K562 (cell line): ENCODE results near the gene CRELD2. TPM values are rescaled to one million over a fixed set of nuclear protein-coding genes. Genes with fewer than 3 reads are reported as not detected.

Source experiments
- ATAC-seq: fragments of 200-7000 bp; cut with Tn5 transposase; 3 replicates; pipeline ENCODE4 v1.9.1; 2020; ENCODE audit warnings: moderate library complexity
- BruUV-seq: library from RNA; stranded (reverse); fragments of 400-500 nt; replicated peaks from 2 replicates; lab custom pipeline; 2021; lab: Mats Ljungman, UMichigan
- CTCF ChIA-PET: fragments of 300-600 bp; formaldehyde crosslinking; extraction: SDS; loops from one replicate; lab custom pipeline; 2021; ENCODE audit warnings: low intra/inter-chr PET ratio; lab: Yijun Ruan, JAX
- POLR2A ChIA-PET: fragments of 300-600, 350-650 bp; sonication (Branson Sonifier 250); formaldehyde crosslinking; extraction: SDS; loops from one replicate; lab custom pipeline; 2021; ENCODE audit warnings: antibody characterized with exemption, inconsistent platforms; lab: Yijun Ruan, JAX
- DNase-seq, 4 experiments: peaks; one replicate each; pipeline versions ENCODE4 v3.0.0 to v3.0.0-alpha.2; 2011 to 2018; ENCODE audit warnings: low spot score in 3 of 4, mixed read lengths in 3 of 4; ENCODE audit errors: extremely low read depth in 1 of 4
- FAIRE-seq: peaks from 2 replicates; lab custom pipeline; 2011; peaks lifted over from hg19 to GRCh38; lab: Jason Lieb, UNC
- H2AFZ ChIP-seq: 2 replicates; pipeline ENCODE4 v1.6.0; 2011; ENCODE audit warnings: low read depth, low read length, control low read depth, inconsistent platforms
- H3K27ac ChIP-seq: fragments of 200-600 bp; 3 replicates; pipeline ENCODE4 v1.8.0; 2011; ENCODE audit warnings: low read depth, mild to moderate bottlenecking, control low read depth, inconsistent platforms, low read length, moderate library complexity, mixed read lengths; ENCODE audit errors: extremely low read depth
- H3K27me3 ChIP-seq, 2 experiments: fragments of 300-600 bp in 1 of 2; 2 replicates in 1 of 2; 3 replicates in 1 of 2; pipeline versions ENCODE4 v1.6.0 to v1.8.0; 2011; ENCODE audit warnings: inconsistent platforms in 2 of 2, low read length in 2 of 2, mild to moderate bottlenecking in 1 of 2, mixed read lengths in 1 of 2, moderate library complexity in 1 of 2; ENCODE audit not compliant: control insufficient read depth in 2 of 2, insufficient read depth in 2 of 2
- H3K36me3 ChIP-seq: fragments of 300-600 bp; 3 replicates; pipeline ENCODE4 v1.8.0; 2011; ENCODE audit warnings: mild to moderate bottlenecking, low read length, inconsistent platforms; ENCODE audit not compliant: control insufficient read depth, insufficient read depth
- H3K4me1 ChIP-seq, 2 experiments: fragments of 200-600 bp in 1 of 2; replicated peaks in 1 of 2; 2 replicates in 1 of 2; 3 replicates in 1 of 2; pipeline versions ENCODE4 v1.5.1 to v1.8.0; 2011; ENCODE audit warnings: inconsistent platforms in 2 of 2, low read length in 2 of 2, mild to moderate bottlenecking in 1 of 2, mixed read lengths in 1 of 2, moderate library complexity in 1 of 2; ENCODE audit not compliant: control insufficient read depth in 2 of 2, insufficient read depth in 2 of 2
- H3K4me2 ChIP-seq: 2 replicates; pipeline ENCODE4 v1.6.1; 2011; ENCODE audit warnings: low read length, control low read depth, inconsistent platforms, mixed read lengths; ENCODE audit not compliant: insufficient read depth
- H3K4me3 ChIP-seq: fragments of 200-600 bp; sonication (generic), shearing (Covaris generic); 2 replicates; pipeline ENCODE4 v1.5.1; 2016; ENCODE audit warnings: control low read depth, inconsistent platforms
- H3K79me2 ChIP-seq: fragments of 200-600 bp; 3 replicates; pipeline ENCODE4 v1.8.0; 2011; ENCODE audit warnings: low read length, inconsistent platforms; ENCODE audit not compliant: control insufficient read depth, insufficient read depth
- H3K9ac ChIP-seq, 2 experiments: 2 replicates each; pipeline versions ENCODE4 v1.6.0 to v1.6.1; 2011; ENCODE audit warnings: low read depth in 2 of 2, low read length in 2 of 2, control low read depth in 1 of 2, inconsistent platforms in 1 of 2, mild to moderate bottlenecking in 1 of 2, mixed read lengths in 1 of 2; ENCODE audit not compliant: insufficient read depth in 1 of 2
- H3K9me1 ChIP-seq: one replicate; pipeline ENCODE4 v1.6.0; 2011; ENCODE audit warnings: inconsistent platforms, mild to moderate bottlenecking, low read length, moderate library complexity; ENCODE audit not compliant: control insufficient read depth, insufficient read depth
- H3K9me3 ChIP-seq: replicated peaks from 2 replicates; pipeline ENCODE4 v1.5.1; 2011; ENCODE audit warnings: low read depth, low read length, inconsistent platforms; ENCODE audit not compliant: control insufficient read depth, insufficient read depth
- H4K20me1 ChIP-seq: replicated peaks from 2 replicates; pipeline ENCODE4 v1.6.1; 2011; ENCODE audit warnings: low read length, inconsistent platforms, mixed read lengths; ENCODE audit not compliant: control insufficient read depth, insufficient read depth
- ARID3A ChIP-seq: IDR thresholded peaks from 2 replicates; pipeline ENCODE4 v1.6.1; 2012; ENCODE audit warnings: low read depth, low read length, improper control_type of control experiment, borderline replicate concordance
- ATF6 ChIP-seq: sonication (generic); formaldehyde crosslinking; IDR thresholded peaks from 2 replicates; pipeline ENCODE4 v1.4.0; 2020; ENCODE audit warnings: mild to moderate bottlenecking, missing genetic modification reagents
- MEF2D ChIP-seq: conservative IDR thresholded peaks from 2 replicates; pipeline ENCODE4 v1.6.1; 2016; ENCODE audit warnings: low read depth, missing genetic modification characterization, missing compliant biosample characterization
- SPI1 ChIP-seq: IDR thresholded peaks from 2 replicates; pipeline ENCODE4 v1.6.1; 2011; ENCODE audit warnings: low read depth, low read length, control low read depth, borderline replicate concordance
- STAT5A ChIP-seq: IDR thresholded peaks from 2 replicates; pipeline ENCODE4 v1.6.1; 2012; ENCODE audit warnings: low read length, inconsistent platforms, borderline replicate concordance
- ZFP91 ChIP-seq: sonication (generic); formaldehyde crosslinking; IDR thresholded peaks from 2 replicates; pipeline ENCODE4 v1.8.0; 2022; ENCODE audit warnings: mild to moderate bottlenecking, missing genetic modification reagents
- ZNF277 ChIP-seq: fragments of 250-450 bp; sonication (Bioruptor Pico); IDR thresholded peaks from 2 replicates; pipeline ENCODE4 v1.8.0; 2022; ENCODE audit warnings: inconsistent platforms, mild to moderate bottlenecking, moderate library complexity, borderline replicate concordance
- ZNF507 ChIP-seq: conservative IDR thresholded peaks from 2 replicates; pipeline ENCODE4 v1.6.1; 2017; ENCODE audit warnings: missing genetic modification characterization, missing compliant biosample characterization
- ZSCAN29 ChIP-seq: fragments of 450-650 bp; IDR thresholded peaks from 2 replicates; pipeline ENCODE4 v1.6.1; 2017
- WGBS: fragments of 100-300 bp; shearing (Covaris generic); methylation state at CpG from one replicate; pipeline ENCODE4 v1.1.6; 2016; ENCODE audit warnings: low coverage, mixed read lengths; ENCODE audit not compliant: insufficient coverage; ENCODE audit errors: missing lambda C conversion rate; 5-methylcytosine and 5-hydroxymethylcytosine counted together
- in situ Hi-C: fragments of 300-500 bp; cut with MboI; formaldehyde crosslinking; loops from 4 replicates; pipeline ENCODE4 v1.15.0; 2018; ENCODE audit warnings: inconsistent platforms, mixed read lengths
- intact Hi-C: fragments of 100-400 bp; cut with micrococcal nuclease; formaldehyde crosslinking; loops from 2 replicates; pipeline ENCODE4 v1.14.2; 2022
- polyA plus RNA-seq, 8 experiments: library from polyadenylated mRNA; depleted of rRNA in 4 of 8; stranded (reverse) in 5 of 8; unstranded in 3 of 8; fragments of >200 nt; fragmentation: Nextera tagmentation in 2 of 8; fragmentation: Illumina TruSeq in 1 of 8; extraction: Ambion mirVana in 2 of 8; extraction: Trizol in 1 of 8; gene quantifications; 2 replicates each; pipeline versions ENCODE4 v1.2.1 to v1.2.3, GENCODE V29; 2011 to 2014; ENCODE audit warnings: inconsistent platforms in 1 of 8, missing spikeins in 1 of 8
- total RNA-seq, 7 experiments: library from RNA; depleted of rRNA in 6 of 7; stranded (reverse); fragments of >200 nt in 6 of 7; fragmentation: Illumina TruSeq in 2 of 7; extraction: Trizol in 2 of 7; gene quantifications; 2 replicates each; pipeline versions ENCODE4 v1.2.1 to v1.2.3, GENCODE V29; 2011 to 2021; ENCODE audit warnings: low replicate concordance in 1 of 7

Gene CRELD2
- total and polyA plus RNA-seq, 9 of the 15 experiments (the other 6 are each of a cell fraction or from before 2014, with no cell fraction given) = 0.96 to 25.3 (median 8.8) TPM

- TF ChIP-seq ATF6 = no peak
- TF ChIP-seq ARID3A = no peak
- no peak for TF ChIP-seq ZSCAN29
- no peak for TF ChIP-seq SPI1
Measured at GRCh38 chr22:49954991-49955580, 36.7 kb downstream of the CRELD2 start (continued).

- no peaks in the 10 kb centered on the region for H3K9me1 ChIP-seq
- ChIA-PET POLR2A (interaction anchor here (0.6 kb wide), 2 partner anchors 10 to 148 kb away, joined by 3 to 4 read pairs; no protein-coding TSS in a partner anchor), CTCF (no interaction called here)
- no peaks in the 10 kb centered on the region for H4K20me1 ChIP-seq
- no TSS peak for BruUV-seq
- FAIRE-seq (no peak), ATAC-seq (no peak), DNase-seq (no peak)
- intact Hi-C loops (no loop called here), in situ Hi-C loops (no loop called here)
- WGBS = 72% methylated on average over 12 of the region's 22 CpGs
- H3K9ac ChIP-seq = peak overlapping the region in 1 of 2 experiments; percentile 36; a peak in 1 of 4 replicates
- no peaks in the 10 kb centered on the region for H3K36me3 ChIP-seq
- H3K27me3 ChIP-seq = no peaks in the 10 kb centered on the region
- H3K9me3 ChIP-seq = no peaks in the 10 kb centered on the region
- no peak overlapping the region for H3K4me2 ChIP-seq
- no peak overlapping the region for H3K4me3 ChIP-seq
- H3K79me2 ChIP-seq = peaks cover 10% of the 10 kb centered on the region
- H3K27ac ChIP-seq = no peak overlapping the region
- H3K4me1 ChIP-seq = peaks cover 12 to 90% of the 10 kb centered on the region in 2 experiments
- H2AFZ ChIP-seq = no peak overlapping the region
- TF ChIP-seq MEF2D (tag) = no peak
- no peak for TF ChIP-seq STAT5A
- TF ChIP-seq ZFP91 (CRISPR knock-in tag) = no peak
- no peak for TF ChIP-seq ZNF507 (tag)
- no peak for TF ChIP-seq ZNF277 (CRISPR knock-in tag)
Measured at GRCh38 chr22:49955581-49956417, 37.4 kb downstream of the CRELD2 start.
